Measurements from ENCODE around the gene USP25.

DNA sequence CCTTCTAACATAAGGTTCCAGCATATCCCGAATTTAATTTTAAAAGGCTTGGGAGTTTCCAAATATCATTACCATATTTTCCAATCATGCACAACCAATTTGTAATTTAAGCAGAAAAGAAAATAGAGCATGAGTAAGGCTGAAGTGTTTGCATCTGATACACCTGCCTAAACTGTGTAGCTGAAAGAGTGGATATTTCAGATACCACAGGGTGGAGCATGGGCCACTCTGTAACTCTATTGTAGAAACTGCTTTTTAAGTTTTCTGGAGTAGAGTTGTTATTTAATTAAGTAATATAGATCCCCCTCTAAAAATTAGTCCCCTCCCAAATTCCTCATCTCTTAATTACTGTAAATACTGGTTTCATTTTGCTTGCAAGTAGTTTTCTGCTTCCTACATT lies 199.8 kb downstream of the USP25 start:
- TF ChIP-seq, protein P1, sequence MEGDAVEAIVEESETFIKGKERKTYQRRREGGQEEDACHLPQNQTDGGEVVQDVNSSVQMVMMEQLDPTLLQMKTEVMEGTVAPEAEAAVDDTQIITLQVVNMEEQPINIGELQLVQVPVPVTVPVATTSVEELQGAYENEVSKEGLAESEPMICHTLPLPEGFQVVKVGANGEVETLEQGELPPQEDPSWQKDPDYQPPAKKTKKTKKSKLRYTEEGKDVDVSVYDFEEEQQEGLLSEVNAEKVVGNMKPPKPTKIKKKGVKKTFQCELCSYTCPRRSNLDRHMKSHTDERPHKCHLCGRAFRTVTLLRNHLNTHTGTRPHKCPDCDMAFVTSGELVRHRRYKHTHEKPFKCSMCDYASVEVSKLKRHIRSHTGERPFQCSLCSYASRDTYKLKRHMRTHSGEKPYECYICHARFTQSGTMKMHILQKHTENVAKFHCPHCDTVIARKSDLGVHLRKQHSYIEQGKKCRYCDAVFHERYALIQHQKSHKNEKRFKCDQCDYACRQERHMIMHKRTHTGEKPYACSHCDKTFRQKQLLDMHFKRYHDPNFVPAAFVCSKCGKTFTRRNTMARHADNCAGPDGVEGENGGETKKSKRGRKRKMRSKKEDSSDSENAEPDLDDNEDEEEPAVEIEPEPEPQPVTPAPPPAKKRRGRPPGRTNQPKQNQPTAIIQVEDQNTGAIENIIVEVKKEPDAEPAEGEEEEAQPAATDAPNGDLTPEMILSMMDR (conservative IDR thresholded peaks at IDR 0.05 in 1 of 2, IDR thresholded peaks at IDR 0.05 in 1 of 2; ENCODE audit: low read depth in 1 of 2, low read length in 2 of 2), result no peak
- TF ChIP-seq EZH2 (IDR thresholded peaks at IDR 0.05; ENCODE audit: low read length, missing control alignments), result no peak
